Stimulated activated naive CD8-positive, alpha-beta T cell treated with anti-CD3 and anti-CD28 coated beads, Interleukin-15, amount 100 ng/mL, for 72 hours (primary cell): Measurements from ENCODE around the gene RTCB.

Experiments used
- ATAC-seq: fragments of 150-1000 bp; cut with Tn5 transposase; 2 replicates; pipeline ENCODE4 v1.10.0; 2021; ENCODE audit warnings: mild to moderate bottlenecking, moderate library complexity
- DNase-seq, 2 donors: peaks; one replicate each; pipeline ENCODE4 v3.0.0; 2021 to 2022
- H3K27ac Mint-ChIP-seq, 2 donors: one replicate each; pipeline ENCODE4 v1.8.0; 2022; ENCODE audit warnings: mild to moderate bottlenecking in 2 of 2, mixed read lengths in 2 of 2, moderate library complexity in 2 of 2
- H3K27me3 Mint-ChIP-seq: one replicate; pipeline ENCODE4 v1.8.0; 2022; ENCODE audit warnings: mixed read lengths
- H3K4me1 Mint-ChIP-seq: one replicate; pipeline ENCODE4 v1.8.0; 2022; ENCODE audit warnings: mild to moderate bottlenecking, mixed read lengths
- H3K4me3 Mint-ChIP-seq, 2 donors: one replicate each; pipeline ENCODE4 v1.8.0; 2022; ENCODE audit warnings: mild to moderate bottlenecking in 2 of 2, mixed read lengths in 2 of 2, moderate library complexity in 1 of 2
- H3K9me3 Mint-ChIP-seq, 2 donors: one replicate each; pipeline ENCODE4 v1.8.0; 2022; ENCODE audit warnings: mixed read lengths in 2 of 2

The RTCB gene

GRCh38 chr22:32411829-32412592 lies at the start of gene RTCB:
TSS of gene RTCB (minus strand) at chr22:32412247. CDS start at chr22:32412156, 91 bp downstream.
- peaks cover 52% of the 10 kb centered on the region for H3K4me1 Mint-ChIP-seq

DNA sequence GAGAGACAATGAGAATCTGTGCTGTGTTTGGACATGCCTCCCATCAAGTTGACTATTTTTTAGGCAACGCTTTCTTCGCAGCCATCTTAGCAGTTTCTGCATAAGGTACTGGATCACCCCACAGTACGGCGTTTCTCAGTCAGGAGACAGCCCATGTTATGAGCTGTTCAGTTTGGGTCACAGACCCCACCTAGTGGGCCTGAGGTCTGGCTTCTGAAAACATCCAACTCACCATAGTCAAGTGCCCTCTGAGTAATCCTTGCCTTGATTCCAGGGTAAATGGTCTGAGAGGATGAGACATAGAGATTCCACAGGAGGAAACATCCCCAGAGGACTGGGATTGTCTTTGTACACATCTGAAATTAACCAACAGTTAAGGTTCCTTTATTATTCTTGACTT lies 45.0 kb upstream of the RTCB start:
- H3K4me1 Mint-ChIP-seq: peaks cover 7% of the 10 kb centered on the region
- no peaks in the 10 kb centered on the region for H3K9me3 Mint-ChIP-seq
- no peak for ATAC-seq
- DNase-seq: no peak
- peaks cover 70% of the 10 kb centered on the region for H3K27me3 Mint-ChIP-seq
- no peak overlapping the region for H3K27ac Mint-ChIP-seq
- H3K4me3 Mint-ChIP-seq: no peak overlapping the region

More at GRCh38 chr22:32411829-32412592, at the start of gene RTCB:
- H3K27me3 Mint-ChIP-seq: no peaks in the 10 kb centered on the region
- H3K27ac Mint-ChIP-seq: peak within 1 kb of the TSS; percentile 96 to 98
- ATAC-seq (peak; percentile 91), DNase-seq (peak; percentile 85 to 90)
- H3K4me3 Mint-ChIP-seq: peak within 1 kb of the TSS; percentile 93 to 96
- H3K9me3 Mint-ChIP-seq: no peaks in the 10 kb centered on the region

DNA sequence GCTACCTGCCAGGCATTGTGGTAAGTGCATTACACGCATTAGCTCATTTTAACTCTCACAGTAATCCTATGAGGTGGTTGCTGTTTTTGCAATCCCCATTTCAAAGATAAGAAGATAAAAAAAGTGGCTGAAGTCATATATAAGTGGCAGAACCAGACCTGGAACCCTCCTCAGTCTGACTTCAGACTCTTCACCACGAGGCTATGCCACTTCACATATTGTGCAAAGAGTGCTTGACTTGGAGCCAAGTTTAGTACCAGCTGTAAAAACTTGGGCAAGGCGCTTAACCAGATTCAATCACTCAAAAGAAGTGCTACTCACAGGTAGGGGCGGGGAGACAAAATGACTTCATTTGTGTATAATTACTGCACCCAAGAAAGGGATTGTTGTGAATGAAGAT lies 36.9 kb upstream of the RTCB start:
- ATAC-seq (no peak), DNase-seq (no peak)
- H3K27ac Mint-ChIP-seq: no peak overlapping the region
- H3K4me3 Mint-ChIP-seq: no peak overlapping the region
- no peaks in the 10 kb centered on the region for H3K4me1 Mint-ChIP-seq
- H3K9me3 Mint-ChIP-seq: no peaks in the 10 kb centered on the region
- peaks cover 14% of the 10 kb centered on the region for H3K27me3 Mint-ChIP-seq

DNA sequence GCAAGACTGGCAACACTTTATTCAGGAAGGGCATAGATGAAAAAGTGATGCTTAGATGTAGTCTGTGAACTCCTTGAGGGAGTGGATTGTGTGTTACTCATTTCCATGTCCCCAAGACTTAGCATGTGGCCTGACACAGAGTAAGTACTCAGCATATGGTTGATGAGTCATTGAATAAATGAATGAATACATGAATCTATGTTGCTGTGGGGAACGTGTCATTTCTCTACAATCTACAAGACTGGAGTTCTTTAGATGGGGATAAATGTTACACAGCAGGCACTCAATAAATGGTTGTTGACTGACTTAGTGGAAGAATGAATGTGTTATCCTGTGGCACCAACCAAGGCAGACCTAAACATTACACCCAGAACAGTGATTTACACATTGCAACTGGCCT lies 34.3 kb upstream of the RTCB start:
- DNase-seq (no peak), ATAC-seq (peak; percentile 58)
- Mint-ChIP-seq H3K27ac (no peak overlapping the region), H3K4me1 (no peaks in the 10 kb centered on the region), H3K27me3 (no peaks in the 10 kb centered on the region), H3K4me3 (no peak overlapping the region), H3K9me3 (no peaks in the 10 kb centered on the region)

DNA sequence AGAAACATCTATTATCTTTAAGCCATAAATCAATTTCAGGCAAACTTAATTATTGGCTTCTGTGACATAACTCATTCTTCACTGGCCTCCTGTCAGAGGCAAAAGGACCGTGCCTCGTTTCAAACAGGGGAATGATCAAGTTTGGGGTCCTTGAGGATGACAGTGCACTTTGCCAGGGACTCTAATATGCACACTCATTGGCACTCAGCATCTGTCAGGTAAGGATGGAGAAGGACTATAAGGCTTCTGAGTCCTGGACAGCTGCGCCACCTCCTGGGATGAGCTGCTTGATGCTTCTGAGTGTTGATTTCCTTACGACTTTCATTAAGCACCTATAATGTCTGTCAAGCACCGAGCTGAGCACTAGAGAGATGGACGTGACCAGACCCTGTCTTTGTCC lies 32.0 kb upstream of the RTCB start:
- Mint-ChIP-seq H3K4me3 (no peak overlapping the region), H3K9me3 (no peaks in the 10 kb centered on the region), H3K27me3 (no peaks in the 10 kb centered on the region), H3K27ac (no peak overlapping the region), H3K4me1 (no peaks in the 10 kb centered on the region)
- ATAC-seq (no peak), DNase-seq (no peak)

GRCh38 chr22:32430352-32430751 lies 18.3 kb upstream of the RTCB start:
- ATAC-seq: no peak
- H3K9me3 Mint-ChIP-seq: no peaks in the 10 kb centered on the region

GRCh38 chr22:32426881-32427280 lies 14.8 kb upstream of the RTCB start:
- ATAC-seq: no peak
- H3K27me3 Mint-ChIP-seq: peaks cover 44% of the 10 kb centered on the region
- H3K9me3 Mint-ChIP-seq: no peaks in the 10 kb centered on the region
- no peak overlapping the region for H3K4me3 Mint-ChIP-seq
- no peak overlapping the region for H3K27ac Mint-ChIP-seq
- no peaks in the 10 kb centered on the region for H3K4me1 Mint-ChIP-seq
- no peak for DNase-seq

More at GRCh38 chr22:32430352-32430751, 18.3 kb upstream of the RTCB start:
- peaks cover 29% of the 10 kb centered on the region for H3K27me3 Mint-ChIP-seq
- no peak overlapping the region for H3K27ac Mint-ChIP-seq
- no peaks in the 10 kb centered on the region for H3K4me1 Mint-ChIP-seq
- no peak overlapping the region for H3K4me3 Mint-ChIP-seq
- no peak for DNase-seq

DNA sequence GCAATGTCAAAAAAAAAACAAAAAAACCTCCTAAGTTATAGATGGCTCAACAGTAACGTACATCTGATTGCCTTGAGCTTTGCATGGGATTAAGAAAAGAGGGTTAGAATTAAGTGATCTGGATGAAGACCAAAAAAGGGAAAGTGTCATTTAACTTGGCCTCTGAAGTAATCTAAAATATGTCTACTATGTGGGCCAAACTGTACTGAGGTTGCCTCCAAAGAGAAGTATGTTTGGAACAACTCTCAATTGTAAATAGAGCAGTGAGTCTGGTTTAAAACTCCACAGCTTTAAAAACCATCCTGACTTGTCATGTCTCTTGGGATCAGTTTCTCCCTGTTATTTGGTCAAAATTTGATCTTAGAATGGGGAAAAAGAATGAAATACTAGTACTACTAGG lies 11.6 kb upstream of the RTCB start:
- Mint-ChIP-seq H3K9me3 (no peaks in the 10 kb centered on the region), H3K27me3 (peaks cover 46% of the 10 kb centered on the region), H3K4me3 (no peak overlapping the region), H3K4me1 (no peaks in the 10 kb centered on the region), H3K27ac (no peak overlapping the region)
- DNase-seq: no peak
- no peak for ATAC-seq

DNA sequence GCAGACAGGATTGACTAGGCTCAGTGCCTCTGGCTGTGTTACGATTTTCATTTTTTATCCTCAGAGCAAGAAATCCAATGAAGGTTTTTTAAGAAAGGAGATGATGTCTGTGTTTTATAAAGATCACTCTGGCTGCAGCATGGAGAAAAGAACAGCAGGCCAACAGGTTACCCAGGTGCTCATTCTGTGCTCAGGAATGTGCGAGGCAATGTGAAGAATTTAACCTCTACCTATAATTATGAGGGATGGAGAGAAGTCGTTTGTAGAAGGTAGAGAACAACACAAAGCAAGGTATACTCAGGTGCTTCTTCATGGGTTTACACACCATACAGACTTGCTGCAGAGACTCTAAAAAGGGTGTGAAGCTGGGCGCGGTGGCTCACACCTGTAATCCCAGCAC lies 10.0 kb upstream of the RTCB start:
- Mint-ChIP-seq H3K9me3 (no peaks in the 10 kb centered on the region), H3K27ac (no peak overlapping the region), H3K27me3 (peaks cover 38% of the 10 kb centered on the region)

GRCh38 chr22:32421484-32421883 lies 9.4 kb upstream of the RTCB start:
- Mint-ChIP-seq H3K27ac (peak overlapping the region in 1 of 2 donors; percentile 6), H3K27me3 (peaks cover 38% of the 10 kb centered on the region), H3K4me3 (no peak overlapping the region), H3K9me3 (no peaks in the 10 kb centered on the region), H3K4me1 (no peaks in the 10 kb centered on the region)
- DNase-seq: no peak
- no peak for ATAC-seq

More for the DNA sequence above, 10.0 kb upstream of the RTCB start:
- ATAC-seq: no peak
- no peaks in the 10 kb centered on the region for H3K4me1 Mint-ChIP-seq
- no peak overlapping the region for H3K4me3 Mint-ChIP-seq
- DNase-seq: no peak

DNA sequence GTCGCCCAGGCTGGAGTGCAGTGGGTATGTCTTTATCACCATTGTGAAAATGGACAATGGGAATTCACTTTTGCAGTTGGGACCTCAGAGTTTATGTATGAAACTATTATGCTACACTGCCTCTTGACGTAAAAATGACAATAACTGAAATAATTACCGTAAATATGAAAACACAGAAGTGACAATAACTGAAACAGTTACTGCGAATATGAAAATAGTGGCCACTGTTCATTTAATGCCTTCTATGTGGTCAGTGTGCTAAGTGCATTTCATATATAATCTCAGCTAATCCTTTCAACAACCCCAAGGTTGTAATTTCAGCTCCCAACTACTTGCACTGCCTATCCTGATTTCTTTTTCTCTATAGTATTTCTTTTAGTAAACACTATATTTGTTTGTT lies 5.9 kb upstream of the RTCB start:
- DNase-seq (no peak), ATAC-seq (no peak)
- Mint-ChIP-seq H3K4me3 (no peak overlapping the region), H3K9me3 (no peaks in the 10 kb centered on the region), H3K4me1 (peaks cover 5% of the 10 kb centered on the region), H3K27me3 (peaks cover 20% of the 10 kb centered on the region), H3K27ac (no peak overlapping the region)

DNA sequence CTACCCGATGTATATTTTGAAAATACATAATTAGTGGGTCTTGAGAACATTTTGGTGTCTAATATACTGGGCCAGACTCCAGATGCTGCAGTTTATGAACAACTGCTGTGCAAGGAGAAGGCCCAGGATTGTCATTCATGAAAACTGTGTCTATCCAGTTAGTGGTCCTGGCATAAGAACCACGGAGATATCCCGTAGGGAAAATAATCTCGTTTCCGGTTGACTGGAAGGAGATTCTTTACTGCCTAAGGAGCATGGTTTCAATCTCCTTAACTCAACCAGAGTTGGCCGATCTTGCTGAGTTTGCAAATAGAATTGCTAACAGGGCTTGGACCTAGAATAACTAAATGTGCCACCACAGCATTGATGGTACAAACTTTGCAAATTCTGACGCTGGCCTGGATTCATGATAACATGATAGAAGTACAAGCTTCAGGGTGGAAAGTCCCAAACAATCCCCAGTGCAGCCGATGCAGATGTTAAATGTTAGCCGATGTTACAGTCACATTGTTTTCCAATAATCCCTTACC lies 4.6 kb upstream of the RTCB start:
- Mint-ChIP-seq H3K27ac (no peak overlapping the region), H3K9me3 (no peaks in the 10 kb centered on the region), H3K4me1 (peaks cover 13% of the 10 kb centered on the region), H3K4me3 (no peak overlapping the region), H3K27me3 (peaks cover 8% of the 10 kb centered on the region)
- DNase-seq (no peak), ATAC-seq (no peak)

DNA sequence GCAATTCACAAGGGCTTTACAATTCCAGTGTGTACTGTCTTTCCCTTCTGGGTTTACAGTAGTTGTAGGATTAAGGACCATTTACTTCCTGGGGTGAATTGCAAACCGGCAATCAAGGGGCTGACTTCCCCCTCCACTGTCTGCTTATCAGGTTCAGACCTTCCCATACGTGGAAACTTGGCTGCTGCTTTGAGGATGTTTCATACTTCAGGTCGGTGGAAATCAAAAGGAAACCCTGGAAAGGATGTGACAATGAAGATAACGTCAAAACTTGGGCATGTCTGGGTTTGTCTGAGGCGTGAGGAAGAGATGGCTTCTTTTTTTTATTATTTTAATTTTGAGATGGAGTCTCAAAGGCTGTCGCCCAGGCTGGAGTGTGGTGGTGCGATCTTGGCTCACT lies 2.1 kb upstream of the RTCB start:
- H3K27ac Mint-ChIP-seq: no peak overlapping the region

DNA sequence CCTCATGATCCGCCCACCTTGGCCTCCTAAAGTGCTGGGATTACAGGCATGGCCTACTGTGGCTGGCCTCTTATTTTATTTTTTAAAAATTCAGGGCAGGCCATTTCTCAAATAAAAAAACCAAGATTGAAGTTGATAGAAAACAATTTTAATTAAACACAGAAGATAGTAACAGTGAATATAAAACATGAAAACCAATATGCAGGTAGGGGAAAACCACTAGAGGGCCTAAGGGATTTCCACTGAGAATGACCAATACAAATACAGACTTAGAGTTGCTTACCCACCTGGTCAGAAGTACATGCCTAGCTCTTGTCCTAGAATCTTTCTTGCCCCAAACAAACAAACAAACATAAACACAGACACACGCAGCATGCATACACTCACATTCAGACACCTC lies 1.7 kb upstream of the RTCB start:
- Mint-ChIP-seq H3K27ac (peak overlapping the region in 1 of 2 donors; percentile 88), H3K4me3 (no peak overlapping the region), H3K27me3 (no peaks in the 10 kb centered on the region), H3K4me1 (peaks cover 35% of the 10 kb centered on the region), H3K9me3 (no peaks in the 10 kb centered on the region)
- DNase-seq (no peak), ATAC-seq (no peak)

More for the DNA sequence above, 2.1 kb upstream of the RTCB start:
- Mint-ChIP-seq H3K4me3 (no peak overlapping the region), H3K4me1 (peaks cover 31% of the 10 kb centered on the region), H3K27me3 (no peaks in the 10 kb centered on the region), H3K9me3 (no peaks in the 10 kb centered on the region)
- ATAC-seq (no peak), DNase-seq (no peak)

- Mint-ChIP-seq H3K9me3 (no peaks in the 10 kb centered on the region), H3K4me3 (peak overlapping the region; percentile 93 to 96), H3K4me1 (peaks cover 53% of the 10 kb centered on the region), H3K27me3 (no peaks in the 10 kb centered on the region), H3K27ac (peak overlapping the region; percentile 96 to 98)
- peak; percentile 67 for ATAC-seq
- peak; percentile 2 to 25 for DNase-seq
These were observed 645 bp downstream of the RTCB start for GRCh38 chr22:32411402-32411801.

GRCh38 chr22:32410459-32410858 lies 1.6 kb downstream of the RTCB start:
- Mint-ChIP-seq H3K4me1 (peaks cover 53% of the 10 kb centered on the region), H3K9me3 (no peaks in the 10 kb centered on the region), H3K4me3 (peak overlapping the region; percentile 93 to 96), H3K27ac (peak overlapping the region in 1 of 2 donors; percentile 59), H3K27me3 (no peaks in the 10 kb centered on the region)
- no peak for ATAC-seq
- no peak for DNase-seq
